Neural crest cell (in vitro differentiated cells): Measurements from ENCODE around the gene TGDS. TPM values are rescaled to one million over a fixed set of nuclear protein-coding genes. Genes with fewer than 3 reads are reported as not detected.

ENCODE experiments used
- DNase-seq: peaks from one replicate; pipeline ENCODE4 v3.0.0; 2021; ENCODE audit warnings: low read depth, mixed read lengths, low spot score
- H3K27ac Mint-ChIP-seq: one replicate; pipeline ENCODE4 v1.8.0; 2021; ENCODE audit warnings: mild to moderate bottlenecking, mixed read lengths; ENCODE audit not compliant: unreplicated experiment
- H3K27me3 Mint-ChIP-seq: 2 replicates; pipeline ENCODE4 v1.8.0; 2021; ENCODE audit warnings: low read depth, mild to moderate bottlenecking, mixed read lengths
- H3K36me3 Mint-ChIP-seq: 2 replicates; pipeline ENCODE4 v1.8.0; 2021; ENCODE audit warnings: low read depth, mild to moderate bottlenecking, mixed read lengths
- H3K4me1 Mint-ChIP-seq: 2 replicates; pipeline ENCODE4 v1.8.0; 2021; ENCODE audit warnings: mixed read lengths
- H3K4me3 Mint-ChIP-seq: one replicate; pipeline ENCODE4 v1.8.0; 2021; ENCODE audit warnings: mild to moderate bottlenecking, mixed read lengths
- H3K9me3 Mint-ChIP-seq: 2 replicates; pipeline ENCODE4 v1.8.0; 2021; ENCODE audit warnings: mixed read lengths
- CTCF ChIP-seq: fragments of 200-600 bp; sonication (generic); conservative IDR thresholded peaks from 2 replicates; pipeline ENCODE4 v1.5.0; 2021; ENCODE audit warnings: antibody characterized with exemption, mild to moderate bottlenecking
- total RNA-seq: library from RNA; stranded (reverse); gene quantifications from 2 replicates; pipeline ENCODE4 v1.2.1, GENCODE V29; 2021

TGDS gene
- total RNA-seq, 1 donor from 2014 or later, result 10.5 TPM

- Mint-ChIP-seq H3K36me3 (peaks cover 17% of the 10 kb centered on the region), H3K4me3 (no peak overlapping the region), H3K9me3 (peaks cover 2% of the 10 kb centered on the region), H3K27ac (no peak overlapping the region), H3K4me1 (no peaks in the 10 kb centered on the region), H3K27me3 (no peaks in the 10 kb centered on the region)
- no peak for TF ChIP-seq CTCF
- no peak for DNase-seq
These were observed 36.5 kb upstream of the TGDS start for GRCh38 chr13:94632226-94632980.

DNA sequence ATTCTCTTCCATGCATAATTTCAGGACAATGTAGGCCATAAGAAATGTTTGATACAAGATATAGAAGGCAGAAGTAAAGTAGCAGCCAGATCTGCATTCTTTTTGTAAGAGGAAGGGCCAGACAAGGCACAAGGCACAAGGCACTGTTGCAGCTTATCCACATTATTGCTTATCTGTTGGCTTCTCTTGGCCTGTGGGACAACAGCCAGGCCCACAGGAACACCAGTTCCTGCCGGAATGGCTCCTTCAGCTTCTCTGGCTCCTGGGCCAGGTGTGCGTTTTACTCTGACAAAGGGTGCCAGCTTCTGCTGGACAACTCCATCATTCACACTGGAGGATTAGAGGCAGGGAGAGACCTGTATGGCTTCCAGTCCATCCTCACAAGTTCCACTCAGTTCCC is 34.9 kb upstream of the TGDS start:
- no peak for DNase-seq
- H3K27me3 Mint-ChIP-seq, result no peaks in the 10 kb centered on the region
- H3K9me3 Mint-ChIP-seq, result no peaks in the 10 kb centered on the region
- H3K4me3 Mint-ChIP-seq, result no peak overlapping the region
- H3K36me3 Mint-ChIP-seq, result peaks cover 10% of the 10 kb centered on the region
- H3K4me1 Mint-ChIP-seq, result peaks cover 6% of the 10 kb centered on the region
- TF ChIP-seq CTCF, result no peak
- H3K27ac Mint-ChIP-seq, result no peak overlapping the region

- no peak for DNase-seq
- Mint-ChIP-seq H3K4me1 (peaks cover 6% of the 10 kb centered on the region), H3K4me3 (no peak overlapping the region), H3K27ac (no peak overlapping the region), H3K36me3 (peaks cover 12% of the 10 kb centered on the region), H3K27me3 (no peaks in the 10 kb centered on the region), H3K9me3 (no peaks in the 10 kb centered on the region)
- TF ChIP-seq CTCF, result no peak
These were observed 27.4 kb upstream of the TGDS start for GRCh38 chr13:94623316-94623715.

DNA sequence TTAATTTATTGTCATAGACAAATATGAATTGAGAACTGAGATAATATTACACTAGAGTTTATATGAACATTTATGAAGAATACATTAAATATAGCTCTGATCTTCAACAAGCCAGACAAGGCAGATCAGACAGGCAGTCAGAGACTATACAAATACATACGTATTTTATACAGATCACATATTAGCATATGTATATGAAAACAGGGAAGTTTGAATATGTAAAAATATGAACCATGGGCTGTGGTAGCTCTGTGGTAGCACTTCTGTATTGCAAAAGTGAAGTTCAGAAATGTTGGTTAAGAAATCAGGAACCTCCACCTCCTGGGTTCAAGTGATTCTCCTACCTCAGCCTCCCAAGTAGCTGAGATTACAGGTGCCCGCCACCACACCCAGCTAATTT is 26.4 kb upstream of the TGDS start:
- Mint-ChIP-seq H3K27ac (no peak overlapping the region), H3K4me1 (peaks cover 6% of the 10 kb centered on the region), H3K9me3 (no peaks in the 10 kb centered on the region), H3K36me3 (peaks cover 12% of the 10 kb centered on the region), H3K27me3 (no peaks in the 10 kb centered on the region), H3K4me3 (no peak overlapping the region)
- TF ChIP-seq CTCF, result no peak
- no peak for DNase-seq

GRCh38 chr13:94620286-94620896 is 24.4 kb upstream of the TGDS start:
- H3K27ac Mint-ChIP-seq, result no peak overlapping the region
- no peak overlapping the region for H3K4me3 Mint-ChIP-seq
- H3K9me3 Mint-ChIP-seq, result no peaks in the 10 kb centered on the region
- H3K27me3 Mint-ChIP-seq, result no peaks in the 10 kb centered on the region
- no peaks in the 10 kb centered on the region for H3K4me1 Mint-ChIP-seq
- peaks cover 12% of the 10 kb centered on the region for H3K36me3 Mint-ChIP-seq
- peak; percentile 91 for TF ChIP-seq CTCF
- DNase-seq, result peak; percentile 22
